ENCODE measurements around the gene DCLRE1B.
A peak's percentile ranks its signal among the peaks of the same experiment; 100 is the strongest.

The DCLRE1B gene

DNA sequence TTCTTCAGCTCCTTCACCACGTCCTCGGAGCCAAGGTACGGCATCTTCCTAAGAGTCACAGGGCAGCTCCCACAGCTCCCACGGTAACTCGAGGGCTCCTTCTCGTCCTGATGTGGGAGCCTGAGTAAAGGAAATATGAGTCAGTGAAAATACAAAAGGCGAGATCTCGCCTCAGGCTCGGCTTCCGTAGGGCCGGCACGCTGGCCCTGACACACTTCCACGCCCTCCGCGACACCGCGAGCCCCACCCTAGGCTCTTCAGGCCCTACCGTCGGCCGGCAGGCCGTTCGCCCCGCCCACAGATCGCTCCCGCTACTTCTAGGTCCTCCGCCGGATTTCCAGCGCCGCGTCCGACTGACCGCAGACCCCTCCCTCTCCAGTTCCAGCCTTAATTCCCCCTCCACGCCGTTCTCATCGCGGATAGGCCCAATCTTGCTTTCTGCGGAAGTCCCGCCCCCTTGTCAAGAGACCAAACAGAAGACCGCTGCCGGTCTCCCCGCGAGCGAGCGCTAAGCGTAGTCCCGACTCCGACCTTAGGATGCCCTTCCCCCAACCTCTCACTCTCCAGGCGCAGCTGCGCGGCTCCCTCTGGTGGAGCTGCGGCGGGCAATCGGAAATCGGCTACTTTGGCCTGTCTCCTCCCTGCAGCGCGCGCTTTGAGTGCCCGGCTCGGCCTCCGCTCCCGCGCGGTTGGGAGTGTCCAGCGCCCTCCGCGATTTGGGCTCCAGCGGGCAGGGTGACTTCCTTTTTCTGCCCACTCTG, at the start of gene DCLRE1B, which contains the start of gene AP4B1:
Gene DCLRE1B (plus strand): TSS at position 653 of the 761 bp plus-strand sequence. CDS start 261 bp downstream, outside the sequence.
Gene AP4B1 (minus strand): TSS at position 126 of the 761 bp plus-strand sequence. CDS start 82 bp downstream, at position 44.
- DNase-seq (ENCODE audit: low read depth) = peak; percentile 90

DNA sequence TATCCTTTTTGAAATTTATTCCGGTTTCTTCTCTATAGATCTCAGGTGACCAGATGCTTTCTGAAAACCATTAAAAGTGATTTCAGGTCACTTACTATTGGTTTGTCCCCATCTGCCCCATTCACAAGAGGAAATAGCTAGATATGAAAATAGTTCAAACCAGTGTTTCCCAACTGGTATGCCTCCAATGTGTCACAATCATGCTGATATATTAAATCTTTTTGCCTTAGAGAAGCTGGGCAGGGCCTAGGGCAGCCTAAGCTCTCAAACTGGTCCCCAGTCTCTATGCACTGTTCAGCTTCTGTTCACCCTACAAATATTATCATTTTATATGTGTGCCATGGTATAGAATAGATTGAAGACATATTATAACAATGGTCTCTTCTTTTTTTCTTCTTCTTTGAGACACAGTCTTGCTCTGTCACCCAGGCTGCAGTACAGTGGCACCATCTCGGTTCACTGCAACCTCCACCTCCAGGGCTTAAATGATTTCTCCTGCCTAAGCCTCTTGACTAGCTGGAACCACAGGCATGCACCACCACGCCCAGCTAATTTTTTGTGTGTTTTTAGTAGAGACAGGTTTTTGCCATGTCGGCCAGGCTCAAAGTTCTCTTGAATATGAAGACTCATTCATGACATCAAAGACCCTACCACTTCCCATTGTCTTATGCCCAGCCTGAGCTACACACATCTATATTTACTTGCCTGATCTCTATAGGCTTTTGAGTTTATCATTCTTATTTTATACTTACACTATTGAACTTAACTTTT, 49.3 kb upstream of the DCLRE1B start:
- DNase-seq (ENCODE audit: low read depth) = no peak

GRCh38 chr1:113856401-113856790, 48.7 kb upstream of the DCLRE1B start:
- DNase-seq (ENCODE audit: low read depth) = no peak

DNA sequence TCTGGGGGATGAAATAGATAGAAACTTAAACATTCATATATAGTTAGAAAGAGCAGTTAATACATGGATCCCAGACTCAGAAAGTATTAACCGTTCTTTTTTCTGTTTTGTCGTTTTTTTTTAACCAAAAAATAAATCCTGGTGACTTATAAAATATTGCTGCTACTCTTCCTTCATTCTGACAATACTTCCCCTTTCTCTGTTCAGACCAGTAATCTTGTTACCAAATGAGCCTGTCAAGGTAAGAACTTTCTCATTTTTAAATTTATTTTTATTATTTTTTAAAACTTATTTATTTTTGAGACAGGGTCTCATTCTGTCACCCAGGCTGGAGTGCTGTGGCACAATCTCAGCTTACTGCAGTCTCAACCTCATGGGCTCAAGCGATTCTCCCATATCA, 47.4 kb upstream of the DCLRE1B start:
- no peak for DNase-seq (ENCODE audit: low read depth)

GRCh38 chr1:113858418-113858817, 46.7 kb upstream of the DCLRE1B start:
- no peak for DNase-seq (ENCODE audit: low read depth)

DNA sequence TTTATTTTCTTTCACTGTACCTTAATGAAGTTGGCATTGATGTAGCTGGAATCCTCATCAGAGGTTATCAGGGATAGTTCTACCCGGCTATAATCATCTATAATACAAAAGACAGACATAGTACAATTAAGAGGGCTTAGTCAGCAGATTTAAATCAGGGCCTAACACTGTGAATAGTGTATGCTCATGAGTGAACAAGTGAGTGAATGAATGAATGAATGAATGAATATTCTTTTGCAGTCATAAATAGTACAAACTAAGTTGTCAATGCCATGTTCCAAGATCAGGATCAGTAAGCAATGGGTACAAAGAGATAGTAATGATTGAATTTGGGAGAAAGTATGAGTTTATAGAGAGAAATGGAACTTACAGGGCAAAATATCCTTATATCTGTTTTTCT, 46.1 kb upstream of the DCLRE1B start:
- no peak for DNase-seq (ENCODE audit: low read depth)

- DNase-seq (ENCODE audit: low read depth) = no peak
These were observed 45.5 kb upstream of the DCLRE1B start for GRCh38 chr1:113859478-113860175.

DNA sequence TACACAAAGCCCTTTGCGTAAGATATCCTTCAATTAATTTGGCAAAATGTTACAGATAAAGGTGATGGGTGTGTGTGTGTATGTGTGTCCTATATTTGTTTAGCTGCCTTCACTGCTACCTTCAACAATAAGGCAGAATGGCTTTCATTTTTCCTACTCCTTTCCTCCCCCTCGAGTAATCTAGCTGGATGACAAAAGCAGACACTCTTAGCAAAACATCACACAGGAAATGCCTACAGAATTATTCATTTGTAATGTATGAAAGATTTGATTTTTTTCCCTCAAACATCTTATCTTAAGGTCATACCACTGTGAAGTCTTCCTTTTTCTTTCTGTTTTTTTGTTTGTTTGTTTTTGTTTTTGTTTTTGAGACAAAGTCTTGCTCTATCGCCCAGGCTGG, 44.2 kb upstream of the DCLRE1B start:
- no peak for DNase-seq (ENCODE audit: low read depth)

DNA sequence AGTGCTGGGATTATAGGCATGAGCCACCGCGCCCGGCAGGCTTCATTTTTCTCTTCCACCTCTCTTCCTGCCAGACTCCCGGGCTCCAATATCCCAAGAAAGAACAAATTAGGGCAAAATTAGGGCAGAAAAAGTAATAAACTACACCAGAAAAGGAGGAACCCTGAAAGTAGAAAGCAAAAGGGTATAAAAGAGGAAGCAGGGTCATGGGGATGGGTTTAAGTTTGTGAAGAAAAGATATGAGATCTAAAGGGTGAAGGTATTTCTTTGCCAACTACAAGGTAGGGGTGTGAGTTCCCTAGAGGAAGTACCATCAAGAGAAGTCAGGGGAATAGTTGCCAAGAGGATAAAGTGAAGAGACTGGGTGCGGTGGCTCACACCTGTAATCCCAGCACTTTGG, 43.5 kb upstream of the DCLRE1B start:
- DNase-seq (ENCODE audit: low read depth) = no peak

GRCh38 chr1:113868387-113869083, 36.6 kb upstream of the DCLRE1B start:
- DNase-seq (ENCODE audit: low read depth) = no peak

- no peak for DNase-seq (ENCODE audit: low read depth)
These were observed 34.3 kb upstream of the DCLRE1B start for GRCh38 chr1:113870778-113871177.

- DNase-seq (ENCODE audit: low read depth) = peak; percentile 61
These were observed 33.5 kb upstream of the DCLRE1B start, which contains the start of gene PTPN22 for GRCh38 chr1:113871597-113872113. Gene PTPN22 (minus strand): TSS chr1:113871712.

DNA sequence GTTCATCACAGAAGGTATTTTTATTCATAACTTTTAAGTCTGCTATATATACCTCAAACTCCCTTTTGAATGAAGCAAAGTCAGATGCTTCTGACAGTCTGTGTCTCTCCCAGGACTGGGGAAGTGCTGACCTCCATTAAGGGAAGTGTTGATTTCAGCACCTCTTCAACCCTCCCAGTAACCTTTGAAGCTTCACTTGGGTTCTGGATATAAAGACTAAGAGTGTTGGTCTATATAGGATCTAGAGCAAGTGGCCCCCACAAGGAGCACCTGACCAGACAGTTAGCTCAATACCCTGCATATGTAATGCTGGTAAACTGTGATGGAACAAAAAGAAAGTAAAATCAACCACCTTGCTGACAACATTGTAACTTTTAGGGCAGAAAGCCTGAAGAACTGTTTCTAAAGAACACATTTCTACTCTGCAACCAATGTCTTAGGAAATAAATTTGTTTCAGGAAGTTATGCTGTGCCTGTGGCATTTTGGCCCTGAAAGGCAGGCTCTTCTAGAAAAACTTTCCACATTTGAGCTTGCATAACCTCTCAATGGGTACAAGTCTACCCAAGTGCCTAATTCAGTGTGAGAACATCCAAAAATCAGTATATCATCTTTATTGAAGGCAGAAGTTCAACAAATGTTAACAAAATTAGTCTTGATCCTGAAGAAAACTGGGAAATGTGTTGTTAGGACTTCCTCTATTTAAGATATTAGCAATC, 32.7 kb upstream of the DCLRE1B start:
- DNase-seq (ENCODE audit: low read depth) = no peak

DNA sequence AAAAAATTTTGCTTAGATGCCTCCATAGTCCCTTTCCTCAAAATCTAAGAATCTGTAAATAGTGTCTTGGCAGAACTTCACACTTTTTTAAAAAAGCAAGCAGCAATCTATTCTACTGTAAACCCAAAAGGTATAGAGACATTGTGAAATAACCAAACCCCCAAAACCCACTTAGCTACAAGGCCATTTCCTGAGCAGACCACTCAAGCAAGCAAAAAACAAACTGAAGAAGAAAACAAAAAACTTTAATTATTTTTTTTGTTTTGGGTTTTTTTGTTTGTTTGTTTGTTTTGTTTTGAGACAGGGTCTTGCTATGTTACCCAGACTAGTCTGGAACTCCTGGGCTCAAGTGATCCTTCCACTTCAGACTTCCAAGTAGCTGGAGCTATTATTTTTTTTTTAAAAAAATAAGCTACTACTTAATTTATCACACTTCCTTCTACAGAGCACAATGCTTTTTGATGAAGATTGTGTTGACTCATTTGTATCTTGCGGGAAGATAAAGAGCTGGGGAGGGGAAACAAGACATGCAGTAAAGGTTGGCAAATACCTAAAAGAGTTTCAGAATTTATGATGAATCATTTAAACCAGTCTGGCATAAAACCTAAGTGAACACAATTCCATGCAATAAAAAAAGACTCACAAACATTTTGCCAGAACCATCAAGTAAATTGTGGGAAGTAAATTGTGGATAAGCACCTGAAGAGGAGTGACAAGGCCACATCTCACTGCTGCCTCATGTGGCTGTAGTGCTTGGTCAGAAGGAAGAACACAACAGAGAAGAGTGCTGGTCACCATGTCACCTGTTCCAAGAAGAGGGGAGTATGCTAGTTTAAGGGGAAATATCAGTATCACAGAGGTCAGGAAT, 30.9 kb upstream of the DCLRE1B start:
- DNase-seq (ENCODE audit: low read depth) = no peak

DNA sequence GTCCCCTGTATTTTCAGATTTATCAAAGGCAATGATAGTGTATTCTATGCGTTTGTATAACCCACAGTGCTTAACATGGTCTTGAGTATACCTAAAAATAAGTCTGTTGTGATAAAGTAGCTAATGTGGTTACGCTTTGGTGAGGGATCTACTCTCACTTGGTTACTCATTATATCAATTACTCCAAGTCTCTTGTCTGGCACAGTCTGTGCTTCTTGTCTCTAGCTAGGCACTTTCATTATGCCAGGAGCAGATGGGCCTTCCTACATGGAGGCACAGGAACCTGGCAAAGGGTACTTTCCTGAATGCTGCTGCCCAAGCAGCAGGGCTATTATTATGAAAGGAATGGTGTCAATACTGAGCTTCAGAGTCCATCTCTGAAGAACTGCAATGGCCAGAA, 29.4 kb upstream of the DCLRE1B start:
- DNase-seq (ENCODE audit: low read depth) = no peak

DNA sequence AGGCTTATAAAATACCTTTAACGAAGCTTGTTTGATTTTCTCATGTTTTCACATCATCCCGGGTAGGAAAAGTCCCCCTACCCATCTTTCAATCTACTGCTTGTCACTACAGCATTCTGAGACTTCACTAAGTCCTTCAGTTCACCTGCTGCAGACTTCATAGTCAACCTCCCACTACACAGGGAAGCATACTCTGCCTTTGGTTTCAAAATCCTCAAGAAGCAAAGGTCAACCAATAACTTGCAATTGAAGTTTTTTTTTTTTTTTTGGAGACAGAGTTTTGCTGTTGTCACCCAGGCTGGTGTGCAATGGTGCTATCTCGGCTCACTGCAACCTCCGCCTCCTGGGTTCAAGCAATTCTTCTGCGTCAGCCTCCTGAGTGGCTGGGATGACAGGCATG, 28.9 kb upstream of the DCLRE1B start:
- DNase-seq (ENCODE audit: low read depth) = no peak

DNA sequence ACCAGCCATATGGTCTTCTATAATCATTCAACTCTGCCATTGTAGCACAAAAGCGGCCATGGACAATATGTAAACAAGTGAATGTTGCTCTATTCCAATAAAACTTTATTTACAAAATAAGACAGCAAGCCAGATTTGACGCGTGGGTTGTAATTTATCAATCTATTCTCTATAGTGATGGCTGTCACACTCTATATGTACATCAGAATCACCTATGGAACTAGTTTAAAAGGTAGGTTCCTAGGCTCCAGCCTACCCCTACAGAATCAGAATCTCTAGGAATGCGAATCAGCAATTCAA, 25.4 kb upstream of the DCLRE1B start:
- DNase-seq (ENCODE audit: low read depth) = no peak

DNA sequence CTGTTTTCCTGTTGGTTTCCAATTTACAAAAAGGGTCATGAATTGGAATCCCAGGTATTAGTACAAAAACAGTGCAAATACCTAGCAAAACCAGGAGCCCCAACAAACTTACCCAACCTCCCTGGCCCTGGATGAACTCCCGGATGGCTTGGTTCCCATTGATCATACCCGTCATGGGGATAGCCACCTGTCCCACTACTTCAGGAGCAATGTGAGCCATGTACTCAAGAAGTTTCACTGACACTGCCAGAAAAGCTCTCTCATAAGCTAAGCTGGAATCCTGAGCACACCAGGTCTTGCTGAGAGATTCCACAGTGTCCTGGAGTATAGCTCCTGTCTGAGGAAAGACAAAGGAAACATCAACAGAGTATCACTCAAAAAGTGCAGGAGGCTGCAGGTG, 23.5 kb upstream of the DCLRE1B start:
- no peak for DNase-seq (ENCODE audit: low read depth)

DNA sequence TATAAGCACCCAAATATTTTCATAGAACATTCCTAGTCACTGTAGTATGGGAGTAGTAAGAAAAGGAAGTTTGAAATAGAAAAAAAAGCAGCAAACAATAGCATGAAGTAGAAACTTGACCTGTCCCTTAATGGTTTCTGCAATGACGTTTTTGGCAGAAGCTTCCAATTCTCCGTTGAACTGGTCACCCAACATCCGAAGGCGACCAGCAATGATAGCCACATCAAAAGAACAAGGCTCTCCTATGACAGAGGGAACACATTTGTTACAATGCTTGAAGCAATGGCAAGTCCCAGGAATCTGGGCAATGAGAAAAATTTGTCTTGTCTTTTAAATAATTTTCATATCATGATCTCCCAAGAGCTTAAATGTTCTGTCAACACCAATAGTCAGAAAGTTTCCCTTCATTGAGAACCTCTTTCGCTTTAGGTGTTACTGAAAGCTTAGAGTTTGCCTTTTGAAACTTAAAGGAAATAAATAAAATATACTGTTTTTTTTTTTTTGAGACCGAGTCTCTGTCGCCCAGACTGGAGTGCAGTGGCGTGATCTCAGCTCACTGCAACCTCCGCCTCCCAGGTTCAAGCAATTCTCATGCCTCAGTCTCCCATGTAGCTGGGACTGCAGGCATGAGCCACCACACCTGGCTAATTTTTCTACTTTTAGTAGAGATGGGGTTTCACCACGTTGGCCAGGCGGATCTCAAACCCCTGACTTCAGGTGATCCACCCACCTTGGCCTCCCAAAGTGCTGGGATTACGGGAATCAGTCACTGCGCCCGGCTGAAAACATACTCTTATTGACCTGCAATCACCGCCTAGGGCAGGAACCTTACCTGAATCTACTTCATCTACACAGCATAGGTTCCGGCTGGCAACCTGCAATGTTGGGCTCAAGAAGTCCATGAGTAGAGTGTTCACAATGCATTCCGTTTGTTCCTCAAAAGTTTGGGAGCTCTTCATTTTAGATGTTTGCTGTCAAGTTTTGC, 18.4 kb upstream of the DCLRE1B start:
- DNase-seq (ENCODE audit: low read depth) = no peak

Measured in stimulated activated CD8-positive, alpha-beta memory T cell treated with anti-CD3 and anti-CD28 coated beads, Interleukin-12 subunit alpha, Interleukin-12 subunit beta, amount 100 ng/mL, for 4 hours (primary cell).